K562 (cell line): ENCODE measurements around the gene ZNHIT1. TPM values are rescaled to one million over a fixed set of nuclear protein-coding genes. Genes with fewer than 3 reads are reported as not detected.

Experiments used
- ATAC-seq: fragments of 200-7000 bp; cut with Tn5 transposase; 3 replicates; pipeline ENCODE4 v1.9.1; 2020; ENCODE audit warnings: moderate library complexity
- BruUV-seq: library from RNA; stranded (reverse); fragments of 400-500 nt; replicated peaks from 2 replicates; lab custom pipeline; 2021; lab: Mats Ljungman, UMichigan
- CTCF ChIA-PET: fragments of 300-600 bp; formaldehyde crosslinking; extraction: SDS; loops from one replicate; lab custom pipeline; 2021; ENCODE audit warnings: low intra/inter-chr PET ratio; lab: Yijun Ruan, JAX
- POLR2A ChIA-PET: fragments of 300-600, 350-650 bp; sonication (Branson Sonifier 250); formaldehyde crosslinking; extraction: SDS; loops from one replicate; lab custom pipeline; 2021; ENCODE audit warnings: antibody characterized with exemption, inconsistent platforms; lab: Yijun Ruan, JAX
- DNase-seq, 4 experiments: peaks; one replicate each; pipeline versions ENCODE4 v3.0.0 to v3.0.0-alpha.2; 2011 to 2018; ENCODE audit warnings: low spot score in 3 of 4, mixed read lengths in 3 of 4; ENCODE audit errors: extremely low read depth in 1 of 4
- FAIRE-seq: peaks from 2 replicates; lab custom pipeline; 2011; peaks lifted over from hg19 to GRCh38; lab: Jason Lieb, UNC
- H2AFZ ChIP-seq: 2 replicates; pipeline ENCODE4 v1.6.0; 2011; ENCODE audit warnings: low read depth, low read length, control low read depth, inconsistent platforms
- H3K27ac ChIP-seq: fragments of 200-600 bp; 3 replicates; pipeline ENCODE4 v1.8.0; 2011; ENCODE audit warnings: low read depth, mild to moderate bottlenecking, control low read depth, inconsistent platforms, low read length, moderate library complexity, mixed read lengths; ENCODE audit errors: extremely low read depth
- H3K27me3 ChIP-seq, 2 experiments: fragments of 300-600 bp in 1 of 2; 2 replicates in 1 of 2; 3 replicates in 1 of 2; pipeline versions ENCODE4 v1.6.0 to v1.8.0; 2011; ENCODE audit warnings: inconsistent platforms in 2 of 2, low read length in 2 of 2, mild to moderate bottlenecking in 1 of 2, mixed read lengths in 1 of 2, moderate library complexity in 1 of 2; ENCODE audit not compliant: control insufficient read depth in 2 of 2, insufficient read depth in 2 of 2
- H3K36me3 ChIP-seq: fragments of 300-600 bp; 3 replicates; pipeline ENCODE4 v1.8.0; 2011; ENCODE audit warnings: mild to moderate bottlenecking, low read length, inconsistent platforms; ENCODE audit not compliant: control insufficient read depth, insufficient read depth
- H3K4me1 ChIP-seq, 2 experiments: fragments of 200-600 bp in 1 of 2; replicated peaks in 1 of 2; 2 replicates in 1 of 2; 3 replicates in 1 of 2; pipeline versions ENCODE4 v1.5.1 to v1.8.0; 2011; ENCODE audit warnings: inconsistent platforms in 2 of 2, low read length in 2 of 2, mild to moderate bottlenecking in 1 of 2, mixed read lengths in 1 of 2, moderate library complexity in 1 of 2; ENCODE audit not compliant: control insufficient read depth in 2 of 2, insufficient read depth in 2 of 2
- H3K4me2 ChIP-seq: 2 replicates; pipeline ENCODE4 v1.6.1; 2011; ENCODE audit warnings: low read length, control low read depth, inconsistent platforms, mixed read lengths; ENCODE audit not compliant: insufficient read depth
- H3K4me3 ChIP-seq: fragments of 200-600 bp; sonication (generic), shearing (Covaris generic); 2 replicates; pipeline ENCODE4 v1.5.1; 2016; ENCODE audit warnings: control low read depth, inconsistent platforms
- H3K79me2 ChIP-seq: fragments of 200-600 bp; 3 replicates; pipeline ENCODE4 v1.8.0; 2011; ENCODE audit warnings: low read length, inconsistent platforms; ENCODE audit not compliant: control insufficient read depth, insufficient read depth
- H3K9ac ChIP-seq, 2 experiments: 2 replicates each; pipeline versions ENCODE4 v1.6.0 to v1.6.1; 2011; ENCODE audit warnings: low read depth in 2 of 2, low read length in 2 of 2, control low read depth in 1 of 2, inconsistent platforms in 1 of 2, mild to moderate bottlenecking in 1 of 2, mixed read lengths in 1 of 2; ENCODE audit not compliant: insufficient read depth in 1 of 2
- H3K9me1 ChIP-seq: one replicate; pipeline ENCODE4 v1.6.0; 2011; ENCODE audit warnings: inconsistent platforms, mild to moderate bottlenecking, low read length, moderate library complexity; ENCODE audit not compliant: control insufficient read depth, insufficient read depth
- H3K9me3 ChIP-seq: replicated peaks from 2 replicates; pipeline ENCODE4 v1.5.1; 2011; ENCODE audit warnings: low read depth, low read length, inconsistent platforms; ENCODE audit not compliant: control insufficient read depth, insufficient read depth
- H4K20me1 ChIP-seq: replicated peaks from 2 replicates; pipeline ENCODE4 v1.6.1; 2011; ENCODE audit warnings: low read length, inconsistent platforms, mixed read lengths; ENCODE audit not compliant: control insufficient read depth, insufficient read depth
- ADNP ChIP-seq: fragments of 200-800 bp; sonication (Bioruptor generic); IDR thresholded peaks from 2 replicates; pipeline ENCODE4 v1.6.1; 2016; ENCODE audit warnings: missing genetic modification characterization, missing compliant biosample characterization
- DMBX1 ChIP-seq: fragments of 250-450 bp; sonication (Bioruptor Pico); IDR thresholded peaks from 2 replicates; pipeline ENCODE4 v1.8.0; 2022; ENCODE audit warnings: inconsistent platforms, mild to moderate bottlenecking, moderate library complexity, borderline replicate concordance
- JUNB ChIP-seq: fragments of 450-650 bp; formaldehyde crosslinking; conservative IDR thresholded peaks from 2 replicates; pipeline ENCODE4 v1.4.0; 2020; ENCODE audit warnings: mild to moderate bottlenecking
- NR3C1 ChIP-seq: sonication (generic); formaldehyde crosslinking; IDR thresholded peaks from 2 replicates; pipeline ENCODE4 v1.8.1; 2022; ENCODE audit warnings: missing genetic modification reagents
- POLR2G ChIP-seq: fragments of 200-400 bp; formaldehyde crosslinking; IDR thresholded peaks from 2 replicates; pipeline ENCODE4 v1.6.1; 2017; ENCODE audit warnings: low read depth, mild to moderate bottlenecking, antibody characterized with exemption, low read length, moderate library complexity
- RBFOX2 ChIP-seq: fragments of 200-400 bp; formaldehyde crosslinking; IDR thresholded peaks from 2 replicates; pipeline ENCODE4 v1.6.1; 2017; ENCODE audit warnings: low read depth, mild to moderate bottlenecking, low read length, moderate library complexity
- TBP ChIP-seq: optimal IDR thresholded peaks from 2 replicates; pipeline ENCODE3; 2011; ENCODE audit warnings: low read depth, low read length, improper control_type of control experiment
- ZNF507 ChIP-seq: conservative IDR thresholded peaks from 2 replicates; pipeline ENCODE4 v1.6.1; 2017; ENCODE audit warnings: missing genetic modification characterization, missing compliant biosample characterization
- ZNF780A ChIP-seq: fragments of 250-450 bp; sonication (Bioruptor Pico); IDR thresholded peaks from 2 replicates; pipeline ENCODE4 v1.5.0; 2021; ENCODE audit warnings: mild to moderate bottlenecking
- WGBS: fragments of 100-300 bp; shearing (Covaris generic); methylation state at CpG from one replicate; pipeline ENCODE4 v1.1.6; 2016; ENCODE audit warnings: low coverage, mixed read lengths; ENCODE audit not compliant: insufficient coverage; ENCODE audit errors: missing lambda C conversion rate; 5-methylcytosine and 5-hydroxymethylcytosine counted together
- in situ Hi-C: fragments of 300-500 bp; cut with MboI; formaldehyde crosslinking; loops from 4 replicates; pipeline ENCODE4 v1.15.0; 2018; ENCODE audit warnings: inconsistent platforms, mixed read lengths
- intact Hi-C: fragments of 100-400 bp; cut with micrococcal nuclease; formaldehyde crosslinking; loops from 2 replicates; pipeline ENCODE4 v1.14.2; 2022
- polyA plus RNA-seq, 8 experiments: library from polyadenylated mRNA; depleted of rRNA in 4 of 8; stranded (reverse) in 5 of 8; unstranded in 3 of 8; fragments of >200 nt; fragmentation: Nextera tagmentation in 2 of 8; fragmentation: Illumina TruSeq in 1 of 8; extraction: Ambion mirVana in 2 of 8; extraction: Trizol in 1 of 8; gene quantifications; 2 replicates each; pipeline versions ENCODE4 v1.2.1 to v1.2.3, GENCODE V29; 2011 to 2014; ENCODE audit warnings: inconsistent platforms in 1 of 8, missing spikeins in 1 of 8
- total RNA-seq, 7 experiments: library from RNA; depleted of rRNA in 6 of 7; stranded (reverse); fragments of >200 nt in 6 of 7; fragmentation: Illumina TruSeq in 2 of 7; extraction: Trizol in 2 of 7; gene quantifications; 2 replicates each; pipeline versions ENCODE4 v1.2.1 to v1.2.3, GENCODE V29; 2011 to 2021; ENCODE audit warnings: low replicate concordance in 1 of 7
- TF ChIP-seq, protein P1 (sequence below), 3 experiments: fragments of 200-800 bp in 1 of 3; sonication (Bioruptor generic) in 1 of 3; sonication (generic) in 1 of 3; formaldehyde crosslinking in 1 of 3; IDR thresholded peaks; 2 replicates each; pipeline versions ENCODE4 v1.6.1 to v1.8.0; 2016 to 2022; ENCODE audit warnings: mild to moderate bottlenecking in 2 of 3, missing compliant biosample characterization in 2 of 3, missing genetic modification characterization in 2 of 3, missing genetic modification reagents in 1 of 3
- TF ChIP-seq, protein P2 (sequence below): sonication (generic); formaldehyde crosslinking; IDR thresholded peaks from 2 replicates; pipeline ENCODE4 v1.8.1; 2023; ENCODE audit warnings: mild to moderate bottlenecking, missing genetic modification reagents
- TF ChIP-seq, protein P3 (sequence below): fragments of 250-450 bp; sonication (Bioruptor Pico); IDR thresholded peaks from 2 replicates; pipeline ENCODE4 v1.8.0; 2021; ENCODE audit warnings: borderline replicate concordance, mild to moderate bottlenecking, moderate library complexity; ENCODE audit not compliant: poor library complexity, severe bottlenecking
- TF ChIP-seq, protein P4 (sequence below): fragments of 450-650 bp; IDR thresholded peaks from 2 replicates; pipeline ENCODE4 v1.6.1; 2017; ENCODE audit warnings: mild to moderate bottlenecking, moderate library complexity
- TF ChIP-seq, protein P5 (sequence below): fragments of 250-450 bp; sonication (Bioruptor Pico); IDR thresholded peaks from 2 replicates; pipeline ENCODE4 v1.8.0; 2021; ENCODE audit warnings: moderate library complexity, mild to moderate bottlenecking, inconsistent platforms

Gene ZNHIT1
- total and polyA plus RNA-seq, 9 of the 15 experiments (the other 6 are each of a cell fraction or from before 2014, with no cell fraction given), result 6.4 to 162 (median 70.1) TPM

DNA sequence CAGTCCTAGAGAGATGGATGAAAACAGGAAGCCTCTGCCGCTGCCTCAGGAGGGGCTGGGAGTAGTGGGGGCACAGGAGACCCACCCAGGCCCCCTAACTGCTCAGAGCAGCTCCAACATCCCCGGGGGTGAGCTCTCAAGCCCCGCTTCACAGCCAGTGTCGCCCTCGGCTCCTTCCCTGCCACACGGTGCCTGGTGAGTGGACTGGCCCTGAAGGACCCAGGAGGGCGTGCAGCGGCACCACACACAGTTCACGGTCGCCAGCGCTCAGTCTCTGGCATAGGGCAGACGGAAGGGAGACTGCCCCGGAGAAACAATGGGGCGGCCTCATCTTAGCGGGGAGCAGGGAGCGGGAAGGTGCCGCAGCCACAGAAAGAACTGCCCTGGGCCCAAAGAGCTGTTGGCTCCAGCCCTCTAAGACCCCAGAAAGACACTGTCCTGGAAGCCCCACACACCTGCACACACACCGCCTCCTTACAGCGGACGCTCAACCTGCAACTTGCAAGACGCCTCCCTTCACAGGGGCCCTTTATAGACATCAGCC lies 18.4 kb downstream of the ZNHIT1 start:
- H3K9me3 ChIP-seq, result no peaks in the 10 kb centered on the region
- peak overlapping the region in 1 of 2 experiments; percentile 53; a peak in 1 of 4 replicates for H3K9ac ChIP-seq
- no TSS peak for BruUV-seq
- H3K9me1 ChIP-seq, result no peaks in the 10 kb centered on the region
- peaks cover 39% of the 10 kb centered on the region for H3K36me3 ChIP-seq
- intact Hi-C loops, result no loop called here
- no peak for FAIRE-seq
- H3K4me1 ChIP-seq, result peaks cover 30 to 88% of the 10 kb centered on the region in 2 experiments; a peak in 4 of 5 replicates
- peaks cover 7% of the 10 kb centered on the region; the same call in 1 of the 2 replicates for H4K20me1 ChIP-seq
- WGBS, result 91% methylated on average over 18 of the region's 21 CpGs
- ChIA-PET CTCF (no interaction called here), POLR2A (interaction anchor here (0.6 to 1.7 kb wide), 9 partner anchors 8 to 92 kb away, joined by 3 to 7 read pairs (median 3); partner anchors contain the start of genes PLOD3 and ZNHIT1)
- H2AFZ ChIP-seq, result no peak overlapping the region
- no peaks in the 10 kb centered on the region for H3K27me3 ChIP-seq
- no peak for ATAC-seq
- H3K4me2 ChIP-seq, result no peak overlapping the region
- in situ Hi-C loops, result no loop called here
- H3K27ac ChIP-seq, result no peak overlapping the region
- no peak overlapping the region for H3K4me3 ChIP-seq
- H3K79me2 ChIP-seq, result peaks cover 4% of the 10 kb centered on the region; the same call in 1 of the 3 replicates
- no peak for DNase-seq
- TF ChIP-seq DMBX1, result no peak
- no peak for TF ChIP-seq ADNP
- peak; percentile 55 for TF ChIP-seq RBFOX2
- TF ChIP-seq, protein P1, sequence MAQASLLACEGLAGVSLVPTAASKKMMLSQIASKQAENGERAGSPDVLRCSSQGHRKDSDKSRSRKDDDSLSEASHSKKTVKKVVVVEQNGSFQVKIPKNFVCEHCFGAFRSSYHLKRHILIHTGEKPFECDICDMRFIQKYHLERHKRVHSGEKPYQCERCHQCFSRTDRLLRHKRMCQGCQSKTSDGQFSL (CRISPR knock-in tag; IDR thresholded peaks at IDR 0.05), result no peak
- TF ChIP-seq, protein P1 (tag; IDR thresholded peaks at IDR 0.05), result no peak
- TF ChIP-seq, protein P2, sequence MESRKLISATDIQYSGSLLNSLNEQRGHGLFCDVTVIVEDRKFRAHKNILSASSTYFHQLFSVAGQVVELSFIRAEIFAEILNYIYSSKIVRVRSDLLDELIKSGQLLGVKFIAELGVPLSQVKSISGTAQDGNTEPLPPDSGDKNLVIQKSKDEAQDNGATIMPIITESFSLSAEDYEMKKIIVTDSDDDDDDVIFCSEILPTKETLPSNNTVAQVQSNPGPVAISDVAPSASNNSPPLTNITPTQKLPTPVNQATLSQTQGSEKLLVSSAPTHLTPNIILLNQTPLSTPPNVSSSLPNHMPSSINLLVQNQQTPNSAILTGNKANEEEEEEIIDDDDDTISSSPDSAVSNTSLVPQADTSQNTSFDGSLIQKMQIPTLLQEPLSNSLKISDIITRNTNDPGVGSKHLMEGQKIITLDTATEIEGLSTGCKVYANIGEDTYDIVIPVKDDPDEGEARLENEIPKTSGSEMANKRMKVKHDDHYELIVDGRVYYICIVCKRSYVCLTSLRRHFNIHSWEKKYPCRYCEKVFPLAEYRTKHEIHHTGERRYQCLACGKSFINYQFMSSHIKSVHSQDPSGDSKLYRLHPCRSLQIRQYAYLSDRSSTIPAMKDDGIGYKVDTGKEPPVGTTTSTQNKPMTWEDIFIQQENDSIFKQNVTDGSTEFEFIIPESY, result 0 out of 2 replicates have a peak, but pooled peaks have one; percentile 23
- TF ChIP-seq JUNB, result no peak
- TF ChIP-seq, protein P3, sequence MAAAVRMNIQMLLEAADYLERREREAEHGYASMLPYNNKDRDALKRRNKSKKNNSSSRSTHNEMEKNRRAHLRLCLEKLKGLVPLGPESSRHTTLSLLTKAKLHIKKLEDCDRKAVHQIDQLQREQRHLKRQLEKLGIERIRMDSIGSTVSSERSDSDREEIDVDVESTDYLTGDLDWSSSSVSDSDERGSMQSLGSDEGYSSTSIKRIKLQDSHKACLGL (CRISPR knock-in tag), result no peak
- no peak for TF ChIP-seq ZNF507 (tag)
- TF ChIP-seq, protein P4, sequence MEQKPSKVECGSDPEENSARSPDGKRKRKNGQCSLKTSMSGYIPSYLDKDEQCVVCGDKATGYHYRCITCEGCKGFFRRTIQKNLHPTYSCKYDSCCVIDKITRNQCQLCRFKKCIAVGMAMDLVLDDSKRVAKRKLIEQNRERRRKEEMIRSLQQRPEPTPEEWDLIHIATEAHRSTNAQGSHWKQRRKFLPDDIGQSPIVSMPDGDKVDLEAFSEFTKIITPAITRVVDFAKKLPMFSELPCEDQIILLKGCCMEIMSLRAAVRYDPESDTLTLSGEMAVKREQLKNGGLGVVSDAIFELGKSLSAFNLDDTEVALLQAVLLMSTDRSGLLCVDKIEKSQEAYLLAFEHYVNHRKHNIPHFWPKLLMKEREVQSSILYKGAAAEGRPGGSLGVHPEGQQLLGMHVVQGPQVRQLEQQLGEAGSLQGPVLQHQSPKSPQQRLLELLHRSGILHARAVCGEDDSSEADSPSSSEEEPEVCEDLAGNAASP, result no peak
- TF ChIP-seq NR3C1 (CRISPR knock-in tag), result no peak
- TF ChIP-seq ZNF780A (CRISPR knock-in tag), result no peak
- TF ChIP-seq, protein P5, sequence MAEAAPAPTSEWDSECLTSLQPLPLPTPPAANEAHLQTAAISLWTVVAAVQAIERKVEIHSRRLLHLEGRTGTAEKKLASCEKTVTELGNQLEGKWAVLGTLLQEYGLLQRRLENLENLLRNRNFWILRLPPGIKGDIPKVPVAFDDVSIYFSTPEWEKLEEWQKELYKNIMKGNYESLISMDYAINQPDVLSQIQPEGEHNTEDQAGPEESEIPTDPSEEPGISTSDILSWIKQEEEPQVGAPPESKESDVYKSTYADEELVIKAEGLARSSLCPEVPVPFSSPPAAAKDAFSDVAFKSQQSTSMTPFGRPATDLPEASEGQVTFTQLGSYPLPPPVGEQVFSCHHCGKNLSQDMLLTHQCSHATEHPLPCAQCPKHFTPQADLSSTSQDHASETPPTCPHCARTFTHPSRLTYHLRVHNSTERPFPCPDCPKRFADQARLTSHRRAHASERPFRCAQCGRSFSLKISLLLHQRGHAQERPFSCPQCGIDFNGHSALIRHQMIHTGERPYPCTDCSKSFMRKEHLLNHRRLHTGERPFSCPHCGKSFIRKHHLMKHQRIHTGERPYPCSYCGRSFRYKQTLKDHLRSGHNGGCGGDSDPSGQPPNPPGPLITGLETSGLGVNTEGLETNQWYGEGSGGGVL, result no peak
- peak; percentile 60; the same call in 1 of the 2 replicates for TF ChIP-seq POLR2G
- no peak for TF ChIP-seq TBP
